GM18858 (cell line): Measurements from ENCODE around the gene USP40.

Experiments used
- ATAC-seq: cut with Tn5 transposase; IDR thresholded peaks from one replicate; pipeline ENCODE4 v1.9.1; 2021; ENCODE audit not compliant: unreplicated experiment

USP40 gene

DNA sequence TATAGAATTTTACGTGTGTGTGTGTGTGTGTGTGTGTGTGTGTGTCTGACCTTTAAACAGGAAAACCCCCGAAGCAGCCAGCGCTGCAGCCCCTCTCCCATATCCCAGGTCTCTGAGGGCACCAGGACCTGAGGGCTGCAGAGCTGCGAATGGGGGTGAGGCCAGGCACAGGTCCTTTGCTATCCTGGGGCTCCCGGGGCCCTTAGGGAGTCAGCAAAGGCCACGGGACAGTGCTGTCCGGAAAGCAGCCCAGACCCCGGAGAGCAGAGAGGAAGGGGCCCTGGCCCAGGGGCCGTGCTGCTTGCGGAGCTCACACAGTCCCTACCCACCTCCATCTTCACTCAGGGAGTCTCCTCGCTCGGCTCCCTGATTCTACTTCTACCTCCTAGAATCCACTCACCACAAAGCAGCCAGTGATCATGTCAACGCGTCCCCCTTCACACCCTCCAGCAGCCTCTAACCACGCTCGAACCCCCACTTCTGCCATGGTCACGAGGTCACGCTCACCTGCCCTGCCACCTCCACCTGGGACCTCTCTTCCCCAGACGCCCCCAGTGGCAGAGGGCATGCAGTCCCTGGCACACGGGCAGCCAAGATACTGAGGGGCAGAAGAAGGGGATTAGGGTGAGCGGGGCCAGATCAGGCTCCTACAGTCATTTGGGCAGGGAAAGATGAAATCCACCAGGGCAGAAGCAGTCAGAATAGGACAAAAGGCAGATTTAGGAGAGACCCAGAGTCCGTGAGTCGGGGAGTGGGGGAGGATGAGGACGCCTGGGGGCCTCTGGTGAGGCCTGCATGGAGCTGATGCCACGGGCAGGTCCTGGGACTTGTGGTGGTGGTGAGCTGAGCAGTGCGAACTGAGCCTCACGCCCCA, 86.7 kb downstream of the USP40 start:
- ATAC-seq = no peak

DNA sequence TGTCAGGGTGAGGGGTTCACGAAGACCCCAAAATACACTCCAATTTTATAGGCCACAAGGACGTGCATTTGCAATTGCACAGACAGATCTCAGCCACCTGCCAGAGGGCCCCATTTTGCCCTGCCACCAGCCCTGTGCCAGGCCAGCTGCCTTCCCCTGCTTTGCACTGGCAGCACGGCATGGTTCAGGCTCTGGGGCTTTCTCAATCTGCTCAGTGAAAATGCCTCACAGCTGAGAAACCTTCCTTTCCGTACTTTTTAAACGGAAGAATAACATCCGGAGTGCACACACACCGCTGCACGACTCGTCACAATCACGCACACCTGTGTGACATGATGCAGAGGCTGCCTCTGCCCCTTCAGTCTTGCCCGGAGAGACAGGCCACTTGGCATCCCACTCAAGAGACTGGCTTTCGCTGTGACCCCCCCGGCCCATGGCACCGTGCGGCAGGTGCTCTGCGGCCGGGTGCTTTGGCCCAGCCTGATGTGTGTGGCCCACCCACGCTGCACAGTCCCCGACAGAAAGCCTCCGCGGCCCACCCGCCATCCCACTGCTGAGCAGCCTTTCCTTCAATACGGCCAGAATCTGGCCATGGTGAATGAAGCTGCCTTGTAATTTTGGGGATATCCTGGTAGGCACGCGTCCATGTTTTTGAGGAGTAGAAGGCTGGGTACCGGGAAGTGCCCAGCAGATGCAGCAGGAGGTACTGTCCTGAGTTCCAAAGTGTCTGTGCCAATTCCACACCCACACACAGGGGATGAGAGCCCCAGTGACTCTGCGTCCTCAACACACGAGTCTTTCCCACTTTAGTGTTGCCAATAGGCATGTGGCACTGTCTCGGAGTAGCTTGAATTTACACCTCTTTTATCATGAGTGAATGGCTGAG, 88.8 kb downstream of the USP40 start:
- ATAC-seq = no peak

DNA sequence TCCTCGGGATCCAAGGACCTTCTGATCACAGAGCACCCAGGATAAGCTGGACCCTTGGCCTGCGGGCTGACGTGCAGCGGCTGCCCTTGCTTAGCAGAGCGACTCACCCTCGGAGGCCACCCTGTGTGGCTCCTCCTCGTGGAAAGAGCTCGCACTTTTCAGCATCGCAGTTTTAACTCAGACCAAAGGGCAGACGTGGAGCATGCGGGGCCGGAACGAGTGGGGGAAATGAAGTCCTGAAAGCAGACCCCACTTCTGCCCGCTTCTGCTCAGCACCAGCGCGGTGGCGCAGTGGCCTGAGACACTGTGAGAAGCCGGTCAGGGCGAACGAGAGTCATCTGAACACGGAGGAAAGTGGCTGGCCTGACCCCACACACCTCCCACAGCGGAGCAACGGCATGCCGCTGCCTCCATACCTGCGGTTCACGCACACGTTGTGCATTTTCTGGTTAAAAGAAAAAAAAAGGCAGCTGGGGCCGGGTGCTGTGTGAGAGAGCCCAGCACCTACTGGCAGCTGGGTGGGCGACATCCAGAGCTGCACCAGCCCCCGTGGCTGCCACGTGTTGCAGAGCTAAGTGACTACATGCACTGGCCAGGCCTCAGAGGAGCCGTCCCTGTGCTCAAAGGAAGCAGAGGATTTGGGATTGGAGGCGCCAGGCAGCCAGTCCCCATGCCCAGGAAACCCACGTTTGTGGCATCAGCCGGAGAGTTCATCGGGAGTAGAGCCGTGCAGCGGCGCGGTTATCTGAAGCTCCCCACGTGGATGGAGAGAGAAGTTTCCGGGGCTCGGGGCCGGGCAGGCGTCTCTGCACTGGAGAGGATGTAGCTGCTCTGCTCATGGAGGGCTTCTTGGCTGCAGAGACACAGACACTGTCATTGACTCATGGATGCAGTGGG, 89.7 kb downstream of the USP40 start:
- no peak for ATAC-seq

DNA sequence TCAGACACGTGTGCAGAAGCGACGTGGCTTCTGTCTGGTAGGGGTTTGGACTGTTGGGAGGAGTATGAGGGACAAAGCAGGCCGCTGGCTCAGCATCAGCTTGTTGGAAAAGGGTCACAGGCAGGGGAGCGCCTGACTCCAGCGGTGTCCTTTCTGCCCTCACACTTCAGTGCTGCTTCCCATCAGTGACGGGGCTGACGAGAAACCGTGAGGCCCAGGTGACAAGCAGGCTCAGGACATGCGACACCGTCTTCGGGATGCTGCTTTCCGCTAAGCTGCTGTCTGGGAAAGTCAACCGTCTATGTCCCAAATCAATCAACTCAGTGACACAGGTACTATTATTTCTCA, 90.5 kb downstream of the USP40 start:
- no peak for ATAC-seq

DNA sequence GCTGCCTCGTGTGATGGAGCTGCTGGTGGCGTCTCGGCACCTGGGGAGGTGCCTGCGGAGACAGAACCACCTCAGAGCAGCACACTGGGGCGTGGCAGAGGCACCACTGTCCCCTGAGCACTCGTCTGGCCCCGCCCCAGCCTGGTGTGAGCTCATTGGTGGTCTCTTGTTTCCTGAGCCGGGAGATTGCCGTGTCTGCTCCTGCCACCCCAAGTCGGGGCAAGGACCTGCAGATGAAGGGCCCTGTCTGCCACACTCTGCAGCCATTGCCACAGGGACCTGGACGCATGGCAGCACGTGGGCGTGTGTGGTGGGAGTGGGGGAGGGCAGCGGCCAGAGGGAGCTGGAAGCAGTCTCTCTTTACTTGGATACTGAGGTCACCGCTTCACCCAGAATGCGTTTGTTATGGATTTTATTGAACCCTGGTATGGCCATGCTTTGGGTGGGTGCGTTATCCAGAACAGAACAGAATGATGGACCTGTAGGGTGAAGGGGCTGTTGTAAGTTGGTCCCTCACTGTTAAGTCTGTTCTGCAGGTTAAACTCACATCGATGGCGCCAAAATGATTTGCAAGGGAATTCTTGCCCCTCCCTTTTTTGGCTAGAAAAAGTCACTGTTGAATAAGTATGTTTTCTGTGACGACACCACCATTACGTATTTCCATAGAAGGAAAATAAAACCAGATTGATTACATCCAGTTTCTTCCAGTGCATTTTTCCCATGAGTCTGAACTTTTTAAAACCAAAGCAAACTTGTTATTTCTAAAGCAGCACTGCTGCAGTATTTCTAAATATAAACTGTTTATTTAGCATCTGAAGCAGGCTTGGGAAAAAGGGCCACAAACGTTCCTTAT, 92.0 kb downstream of the USP40 start:
- ATAC-seq = no peak

DNA sequence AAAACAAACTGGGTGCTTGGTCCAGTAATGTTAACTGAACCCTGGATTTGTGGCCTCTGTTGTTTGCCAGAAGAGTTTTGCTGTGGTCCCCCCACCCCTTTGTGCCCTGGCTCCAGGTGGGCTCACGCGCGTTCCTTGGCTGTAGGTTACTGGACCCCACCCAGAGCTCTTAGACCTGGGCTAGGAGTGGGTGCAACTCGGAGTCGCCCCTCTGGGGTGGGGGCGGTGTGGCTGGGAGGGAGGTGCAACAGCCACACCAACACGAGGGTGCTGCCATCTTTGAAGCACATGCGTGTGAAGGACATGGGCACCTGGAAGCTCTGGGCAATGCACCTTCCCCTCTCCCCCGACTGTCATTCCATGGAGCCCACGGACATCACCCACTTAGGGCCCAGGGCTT, 92.7 kb downstream of the USP40 start:
- ATAC-seq = no peak

DNA sequence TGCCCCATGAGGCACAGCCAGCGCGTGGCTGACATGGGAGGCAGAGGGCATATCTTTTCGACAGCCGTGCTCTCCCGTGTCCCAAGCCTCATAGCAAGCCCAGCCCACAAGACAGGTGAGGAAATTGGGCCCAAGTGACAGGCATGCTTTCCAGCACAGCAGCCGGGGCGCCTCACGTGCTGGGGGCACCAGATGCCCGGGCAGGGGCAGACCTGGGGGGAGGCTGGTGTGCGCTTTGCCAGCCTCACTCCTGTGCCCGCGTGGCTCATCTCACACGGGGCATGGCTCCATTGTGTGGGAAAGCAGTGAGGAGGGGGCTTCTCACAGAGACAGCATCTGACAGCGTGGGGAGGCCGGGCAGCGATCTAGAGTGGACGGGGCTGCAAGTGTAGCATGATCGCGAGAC, 93.2 kb downstream of the USP40 start:
- ATAC-seq = no peak

DNA sequence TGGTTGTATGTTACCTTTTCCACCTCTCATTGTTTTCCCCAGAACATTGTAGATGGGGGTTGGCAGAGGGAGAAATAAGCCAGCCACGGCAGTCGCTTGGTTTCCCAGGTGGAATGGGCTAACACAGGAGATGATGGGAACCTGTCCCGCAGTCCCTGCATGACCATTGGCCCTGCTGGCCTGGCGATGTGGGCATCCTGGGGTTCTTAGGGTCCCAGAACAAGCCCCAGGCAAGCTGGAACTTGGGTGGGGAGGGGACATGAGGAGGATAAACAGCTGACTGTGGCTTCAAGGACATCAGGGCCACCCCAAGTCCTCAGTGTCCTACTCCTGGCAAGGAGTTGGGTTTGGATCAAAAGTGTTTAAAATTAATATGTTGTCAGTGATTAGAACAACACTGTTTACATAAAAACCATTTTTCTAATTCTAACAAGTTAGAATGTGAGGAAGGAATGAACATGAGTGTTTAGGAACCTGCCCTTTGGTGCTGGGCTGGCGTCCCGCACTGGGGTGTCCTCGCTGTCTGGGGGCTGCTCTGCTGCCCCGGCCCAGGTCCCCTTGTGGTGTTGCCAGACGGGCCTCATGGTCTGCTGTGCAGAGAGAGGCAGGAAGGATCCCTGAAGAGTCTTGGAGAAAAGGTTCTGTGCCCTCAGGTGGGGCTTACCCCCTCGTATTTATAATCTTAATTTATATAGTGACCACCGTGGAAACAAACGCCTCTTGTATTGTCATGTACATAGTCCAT, 95.1 kb downstream of the USP40 start:
- no peak for ATAC-seq

DNA sequence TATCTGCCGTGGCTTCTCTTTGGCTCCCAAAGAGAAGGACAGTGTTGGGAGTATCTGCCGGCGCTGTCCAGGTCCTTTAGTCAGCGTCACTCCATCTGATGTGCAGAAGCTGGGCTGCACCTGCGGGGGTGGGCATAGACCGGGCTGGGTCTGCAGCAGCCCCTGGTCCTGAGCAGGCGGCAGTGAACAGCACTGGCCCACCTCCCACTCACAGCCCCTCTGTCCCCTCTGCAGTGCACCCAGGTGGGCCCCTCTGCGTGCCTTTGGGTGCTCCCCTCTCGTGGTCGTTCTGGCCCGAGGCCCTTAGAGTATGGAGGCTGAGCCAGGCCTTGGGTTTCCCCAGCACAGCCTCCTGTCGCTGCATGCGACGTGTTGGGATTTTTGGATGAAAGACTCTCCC, 95.7 kb downstream of the USP40 start:
- ATAC-seq = no peak

DNA sequence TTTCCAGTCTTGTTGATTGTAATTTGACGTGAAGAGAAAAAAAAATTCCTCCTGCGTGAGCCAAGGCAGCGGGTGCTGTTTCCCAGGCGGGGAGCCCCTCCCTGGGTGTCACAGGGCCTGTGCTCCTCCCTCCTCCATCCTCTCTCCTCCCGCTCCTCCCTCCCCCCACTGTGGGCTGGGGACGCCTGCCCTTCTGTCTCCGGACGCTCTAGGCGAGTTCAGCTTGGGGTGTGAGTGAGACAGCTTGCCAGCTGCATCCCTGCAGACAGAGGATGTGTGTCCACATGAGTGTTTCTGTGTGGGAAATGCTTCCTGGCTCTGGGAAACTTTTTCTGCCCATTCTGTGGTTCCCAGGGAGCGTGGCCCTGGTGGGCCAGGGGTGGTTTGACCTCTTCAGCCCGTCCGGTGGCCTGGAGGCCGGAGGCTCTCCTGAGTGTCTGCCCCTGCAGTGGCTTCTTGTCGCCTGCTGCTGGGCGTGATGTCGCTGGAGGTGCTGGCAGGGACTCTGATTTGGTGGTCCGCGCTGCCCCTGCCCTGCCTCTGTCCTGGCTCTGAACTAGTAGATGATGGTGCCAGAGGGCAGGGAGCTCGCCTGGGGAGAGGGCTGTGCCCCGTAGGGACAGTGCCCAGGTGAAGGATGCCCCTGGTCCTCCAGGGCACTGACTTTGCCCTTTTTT, 96.4 kb downstream of the USP40 start:
- no peak for ATAC-seq

DNA sequence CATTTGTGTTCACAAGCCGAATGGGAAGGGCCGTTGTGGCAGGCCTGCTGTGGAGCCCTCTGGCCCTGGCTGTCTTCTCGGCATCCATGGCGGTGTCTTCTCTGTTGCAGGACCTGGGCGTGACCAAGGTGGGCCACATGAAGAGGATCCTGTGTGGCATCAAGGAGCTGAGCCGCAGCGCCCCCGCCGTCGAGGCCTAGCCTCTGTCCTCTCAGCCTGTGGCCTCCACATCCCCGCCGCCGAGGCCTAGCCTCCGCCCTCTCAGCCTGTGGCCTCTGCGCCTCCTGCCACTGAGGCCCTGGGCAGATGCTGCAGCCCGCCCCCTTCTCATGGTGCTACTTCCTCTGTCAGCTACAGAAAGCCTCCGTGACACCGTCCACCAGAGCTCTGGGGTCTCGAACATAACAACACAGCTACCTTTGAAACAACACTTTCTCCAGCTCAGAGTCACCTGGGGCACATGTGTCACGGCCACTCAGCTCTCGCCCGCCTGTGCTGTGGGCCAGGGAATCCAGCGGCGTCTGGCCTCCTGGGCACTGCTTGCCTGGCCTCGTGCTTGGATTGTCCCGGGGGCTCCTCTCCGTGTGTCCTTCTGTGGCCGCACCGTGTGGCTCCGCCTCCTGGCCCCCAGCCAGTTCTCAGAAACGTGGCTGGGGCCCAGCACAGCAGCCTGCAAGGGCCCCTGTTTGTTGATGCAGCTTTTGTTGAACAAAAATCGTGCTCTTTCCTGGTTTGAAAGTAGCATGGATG, 97.1 kb downstream of the USP40 start:
- no peak for ATAC-seq

DNA sequence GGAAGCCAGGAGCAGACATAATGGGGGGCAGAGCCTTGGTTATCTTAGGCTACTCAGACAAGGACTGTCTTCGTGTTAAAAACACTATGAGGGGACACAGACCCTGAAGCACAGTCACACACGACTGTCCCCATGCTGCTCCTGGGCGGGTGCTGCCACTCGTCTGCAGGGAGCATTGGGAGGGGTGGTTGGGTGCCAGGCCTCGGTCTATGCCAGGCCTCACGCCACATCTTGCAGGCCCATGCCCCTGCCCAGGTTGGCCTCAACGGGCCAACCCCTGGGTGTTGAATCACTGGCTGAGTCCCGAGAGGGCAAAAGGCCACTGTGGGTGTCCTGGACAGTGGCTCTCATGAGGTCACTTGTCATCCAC, 97.9 kb downstream of the USP40 start:
- no peak for ATAC-seq

DNA sequence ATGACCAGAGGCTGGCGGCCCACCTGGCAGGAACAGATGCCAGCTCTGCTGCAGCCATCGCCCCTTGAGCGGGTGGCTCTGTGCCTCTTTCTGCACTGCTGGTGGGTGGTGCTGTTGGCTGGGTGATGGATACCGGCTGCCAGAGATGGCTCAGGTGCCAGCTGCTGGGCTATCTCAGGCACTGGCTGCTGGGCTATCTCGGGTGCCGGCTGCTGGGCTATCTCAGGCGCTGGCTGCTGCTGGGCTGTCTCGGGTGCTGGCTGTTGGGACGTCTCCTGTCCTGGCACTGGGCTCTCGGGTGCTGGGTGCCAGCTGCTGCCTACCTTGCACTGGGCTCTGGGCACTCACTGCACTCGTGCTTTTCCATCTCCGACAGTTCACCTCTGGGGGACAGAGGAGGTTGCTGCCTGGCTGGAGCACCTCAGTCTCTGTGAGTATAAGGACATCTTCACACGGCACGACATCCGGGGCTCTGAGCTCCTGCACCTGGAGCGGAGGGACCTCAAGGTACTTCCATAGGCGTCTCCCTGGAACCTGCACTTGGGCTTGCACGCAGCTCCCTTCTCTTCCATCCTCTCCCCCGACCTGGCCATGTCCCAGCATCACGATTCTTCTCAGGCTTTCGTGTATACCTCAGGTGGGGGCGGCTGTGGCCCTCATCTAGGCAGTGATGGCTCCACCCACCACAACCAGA, 98.4 kb downstream of the USP40 start:
- no peak for ATAC-seq

DNA sequence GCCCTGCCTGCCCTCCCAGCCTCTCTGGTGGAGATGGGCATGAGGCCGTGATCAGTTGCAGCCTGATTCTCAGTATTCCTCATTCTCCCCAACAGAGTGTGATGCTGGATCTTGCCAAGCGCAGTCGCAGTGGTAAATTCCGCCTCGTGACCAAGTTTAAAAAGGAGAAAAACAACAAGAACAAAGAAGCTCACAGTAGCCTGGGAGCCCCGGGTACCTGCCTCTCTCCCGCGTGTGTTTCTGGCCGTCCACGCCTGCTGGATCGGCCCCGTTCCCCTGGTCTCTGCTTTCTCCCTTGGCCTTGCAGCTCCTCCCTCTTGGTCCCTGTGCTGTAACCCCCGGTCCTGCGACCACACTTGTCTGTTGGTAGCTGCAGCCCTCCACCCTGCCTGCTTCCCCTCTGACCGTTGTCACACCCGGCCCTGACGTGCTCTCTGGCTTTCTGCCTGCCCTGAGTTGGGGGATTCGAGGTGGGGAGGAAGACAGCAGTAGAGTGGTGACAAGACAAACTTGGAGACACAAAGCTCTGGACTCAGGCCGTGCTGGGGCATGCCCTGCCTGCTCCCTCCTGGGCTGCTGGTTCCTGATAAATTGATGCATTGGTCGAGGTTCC, 99.5 kb downstream of the USP40 start:
- no peak for ATAC-seq

DNA sequence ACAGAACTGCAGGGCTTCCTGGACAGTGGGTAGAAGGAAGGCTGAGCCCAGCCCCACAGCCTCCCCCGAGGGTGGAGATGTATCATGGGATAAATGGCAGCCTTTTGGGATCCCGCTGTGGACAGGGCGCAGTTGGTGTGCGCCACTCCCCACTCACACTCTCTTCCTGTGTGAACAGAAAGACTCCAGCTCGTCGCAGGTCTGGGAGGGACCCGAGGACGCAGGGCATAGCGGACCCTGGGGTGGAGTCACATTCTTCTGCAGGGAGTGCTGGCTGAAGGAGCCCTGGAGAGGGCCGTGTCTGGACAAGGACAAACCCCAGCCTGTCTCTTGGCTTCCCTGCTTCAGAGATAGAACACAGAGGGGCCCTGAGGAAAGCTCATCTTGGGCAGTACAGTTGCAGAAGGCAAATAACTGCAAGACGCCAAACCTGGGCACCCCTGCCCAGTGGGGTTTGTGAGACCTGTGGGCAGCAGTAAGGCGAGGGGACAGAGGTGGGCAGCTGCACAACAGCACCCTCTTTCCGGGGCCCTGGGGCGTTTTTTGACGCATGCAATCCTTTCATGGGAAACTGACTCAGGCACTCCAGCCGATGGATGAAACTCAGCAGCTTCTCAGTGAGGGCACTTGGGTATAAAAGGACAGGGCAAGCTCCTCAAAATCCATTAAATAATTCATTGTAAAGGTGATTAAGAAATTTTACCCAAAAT, 101.9 kb downstream of the USP40 start:
- no peak for ATAC-seq

DNA sequence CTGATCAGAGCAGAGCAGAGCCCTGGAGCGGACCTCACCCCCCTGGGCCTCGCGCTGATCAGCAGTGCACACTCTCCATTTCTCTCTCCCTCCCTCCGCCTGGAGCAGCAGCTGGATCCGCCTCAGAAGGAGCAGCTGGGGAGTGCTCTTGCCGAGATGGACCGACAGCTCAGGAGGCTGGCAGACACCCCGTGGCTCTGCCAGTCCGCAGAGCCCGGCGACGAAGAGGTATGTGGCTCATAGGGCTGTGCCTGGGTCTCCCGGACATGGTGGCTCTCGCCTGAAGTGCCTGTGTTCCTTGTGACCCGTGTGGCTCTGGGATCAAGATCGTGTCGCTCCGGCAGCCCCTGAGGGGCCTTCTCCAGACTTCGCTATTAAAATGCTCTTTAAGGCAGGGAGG, 102.5 kb downstream of the USP40 start:
- ATAC-seq = no peak

DNA sequence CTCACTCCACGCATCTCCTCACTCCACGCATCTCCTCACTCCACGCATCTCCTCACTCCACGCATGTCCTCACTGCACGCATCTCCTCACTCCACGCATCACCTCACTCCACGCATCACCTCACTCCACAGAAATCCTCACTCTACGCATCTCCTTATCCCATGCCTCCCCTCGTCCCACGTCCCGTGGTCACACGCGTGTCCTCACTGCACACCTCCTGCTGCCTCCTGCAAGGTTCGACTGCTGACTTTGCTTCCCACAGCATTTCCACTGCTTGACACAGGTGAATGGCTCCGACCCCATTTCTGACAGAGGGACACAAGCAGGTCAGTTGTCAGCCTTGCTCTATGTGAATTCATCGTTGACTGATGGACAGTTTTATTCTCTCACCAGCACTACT, 103.0 kb downstream of the USP40 start:
- no peak for ATAC-seq
